ENCODE measurements around the gene CDH13. TPM values are rescaled to one million over a fixed set of nuclear protein-coding genes. Genes with fewer than 3 reads are reported as not detected.
A peak's percentile ranks its signal among the peaks of the same experiment; 100 is the strongest.

Gene CDH13
- total RNA-seq, 3 donors from 2014 or later = 4.9 to 11.2 (median 9.8) TPM

DNA sequence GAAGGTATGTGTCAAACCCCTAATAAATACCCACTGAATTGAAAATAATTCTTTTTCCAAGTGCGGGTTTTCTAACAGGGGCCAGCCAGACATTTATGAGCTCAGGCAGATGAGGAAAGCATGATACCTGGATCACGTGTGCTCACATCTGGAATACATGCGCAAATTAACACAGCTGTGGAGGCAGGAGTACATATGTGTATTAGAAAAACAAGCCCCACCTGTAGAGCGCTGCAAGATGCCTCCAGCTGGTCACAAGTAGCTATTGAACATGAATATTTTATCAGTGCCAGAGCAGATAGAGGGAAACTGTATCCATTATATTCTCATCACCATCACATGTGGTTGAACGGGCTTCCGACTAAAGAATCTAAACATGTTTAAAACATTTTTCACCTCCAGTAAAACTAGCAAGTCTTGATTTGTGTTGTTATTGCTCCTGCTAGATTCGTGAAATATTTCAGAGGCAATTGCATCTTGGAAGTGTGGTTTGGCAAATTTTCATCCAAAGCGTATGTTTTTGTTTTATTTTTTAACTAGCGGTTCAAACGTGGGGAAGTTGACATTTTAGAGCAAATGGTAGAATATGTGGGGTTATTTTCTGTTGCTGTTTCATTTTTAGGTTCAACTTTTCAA, 482.8 kb downstream of the CDH13 start:
- no peak for ATAC-seq
- no peak for DNase-seq
- Histone ChIP-seq H3K9me3 (no peaks in the 10 kb centered on the region), H3K4me1 (ENCODE audit: low read depth) (no peaks in the 10 kb centered on the region), H3K4me3 (no peak overlapping the region), H3K36me3 (ENCODE audit: low read depth) (no peaks in the 10 kb centered on the region)
- TF ChIP-seq, protein P1, sequence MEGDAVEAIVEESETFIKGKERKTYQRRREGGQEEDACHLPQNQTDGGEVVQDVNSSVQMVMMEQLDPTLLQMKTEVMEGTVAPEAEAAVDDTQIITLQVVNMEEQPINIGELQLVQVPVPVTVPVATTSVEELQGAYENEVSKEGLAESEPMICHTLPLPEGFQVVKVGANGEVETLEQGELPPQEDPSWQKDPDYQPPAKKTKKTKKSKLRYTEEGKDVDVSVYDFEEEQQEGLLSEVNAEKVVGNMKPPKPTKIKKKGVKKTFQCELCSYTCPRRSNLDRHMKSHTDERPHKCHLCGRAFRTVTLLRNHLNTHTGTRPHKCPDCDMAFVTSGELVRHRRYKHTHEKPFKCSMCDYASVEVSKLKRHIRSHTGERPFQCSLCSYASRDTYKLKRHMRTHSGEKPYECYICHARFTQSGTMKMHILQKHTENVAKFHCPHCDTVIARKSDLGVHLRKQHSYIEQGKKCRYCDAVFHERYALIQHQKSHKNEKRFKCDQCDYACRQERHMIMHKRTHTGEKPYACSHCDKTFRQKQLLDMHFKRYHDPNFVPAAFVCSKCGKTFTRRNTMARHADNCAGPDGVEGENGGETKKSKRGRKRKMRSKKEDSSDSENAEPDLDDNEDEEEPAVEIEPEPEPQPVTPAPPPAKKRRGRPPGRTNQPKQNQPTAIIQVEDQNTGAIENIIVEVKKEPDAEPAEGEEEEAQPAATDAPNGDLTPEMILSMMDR (IDR thresholded peaks at IDR 0.05) = no peak
- intact Hi-C loops (cut with DNase I, micrococcal nuclease) = no loop called here

DNA sequence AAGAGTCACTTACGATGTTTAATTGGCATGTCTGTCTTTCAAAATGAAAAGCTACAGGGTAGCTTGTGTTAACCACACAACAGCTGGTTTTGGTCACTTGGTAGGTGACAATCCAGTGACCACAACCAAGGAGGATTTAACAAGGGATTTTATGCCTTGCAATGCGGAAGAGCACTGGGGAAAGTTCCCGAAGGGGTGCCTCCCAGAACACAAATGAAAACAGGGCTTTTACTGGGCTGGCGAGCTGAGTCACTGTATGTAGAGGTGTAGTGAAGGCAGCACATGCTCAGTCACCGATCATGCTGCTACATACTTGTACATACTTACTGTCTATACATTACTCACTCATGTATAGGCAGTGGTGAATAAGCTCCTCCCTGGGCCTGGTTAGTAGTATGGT, 483.5 kb downstream of the CDH13 start:
- Histone ChIP-seq H3K36me3 (ENCODE audit: low read depth) (no peaks in the 10 kb centered on the region), H3K4me1 (ENCODE audit: low read depth) (no peaks in the 10 kb centered on the region), H3K4me3 (no peak overlapping the region), H3K9me3 (no peaks in the 10 kb centered on the region)
- ATAC-seq (no peak), DNase-seq (no peak)
- TF ChIP-seq, protein P1 (IDR thresholded peaks at IDR 0.05) = no peak
- intact Hi-C loops (cut with DNase I, micrococcal nuclease) = no loop called here

DNA sequence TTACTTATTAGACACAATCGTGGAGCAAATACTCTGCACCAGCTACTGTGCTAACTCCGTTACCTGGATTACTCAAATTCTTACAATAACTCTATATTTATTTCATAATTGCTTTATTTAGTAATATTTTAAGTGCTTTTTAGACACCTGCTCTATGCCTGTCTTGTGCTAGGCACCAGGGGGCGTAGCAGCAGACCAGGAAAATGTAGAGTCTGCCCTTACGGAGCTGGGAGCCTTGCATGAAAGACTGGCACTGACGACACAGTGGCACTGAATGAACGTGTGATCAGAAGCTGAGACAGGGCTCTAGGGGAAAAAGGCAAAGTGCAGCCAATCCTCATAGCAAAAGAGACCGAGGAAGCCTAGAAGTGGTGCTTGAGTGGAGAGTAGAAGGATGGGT, 486.5 kb downstream of the CDH13 start:
- peak; percentile 53 for ATAC-seq
- TF ChIP-seq, protein P1 (IDR thresholded peaks at IDR 0.05) = no peak

DNA sequence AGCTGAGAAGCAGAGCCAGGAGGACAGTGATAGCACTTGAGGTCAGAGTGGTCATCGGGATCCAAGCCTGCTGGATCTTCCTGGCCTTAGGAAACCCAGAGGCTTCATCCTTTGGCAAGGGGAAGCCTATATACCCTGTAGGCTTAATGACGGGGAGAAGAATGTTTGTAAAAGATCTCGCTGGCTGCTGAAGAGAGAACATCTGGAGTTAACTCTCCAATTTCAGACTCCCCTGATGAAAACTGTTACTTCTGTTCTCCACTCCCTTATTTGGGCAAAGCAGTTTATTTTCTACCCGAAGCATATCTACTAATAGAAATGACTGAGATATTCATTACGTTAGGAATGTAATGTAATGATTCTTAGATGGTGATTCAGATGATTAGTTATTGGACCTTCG, 487.0 kb downstream of the CDH13 start:
- TF ChIP-seq, protein P1 (IDR thresholded peaks at IDR 0.05) = no peak
- no peak for DNase-seq
- no peak for ATAC-seq

More for the DNA sequence above, 486.5 kb downstream of the CDH13 start:
- Histone ChIP-seq H3K36me3 (ENCODE audit: low read depth) (no peaks in the 10 kb centered on the region), H3K9me3 (no peaks in the 10 kb centered on the region), H3K4me1 (ENCODE audit: low read depth) (peaks cover 2% of the 10 kb centered on the region), H3K4me3 (no peak overlapping the region)
- intact Hi-C loops (cut with DNase I, micrococcal nuclease) = no loop called here
- peak in 2 of 3 donors; percentile 26 to 35 for DNase-seq

DNA sequence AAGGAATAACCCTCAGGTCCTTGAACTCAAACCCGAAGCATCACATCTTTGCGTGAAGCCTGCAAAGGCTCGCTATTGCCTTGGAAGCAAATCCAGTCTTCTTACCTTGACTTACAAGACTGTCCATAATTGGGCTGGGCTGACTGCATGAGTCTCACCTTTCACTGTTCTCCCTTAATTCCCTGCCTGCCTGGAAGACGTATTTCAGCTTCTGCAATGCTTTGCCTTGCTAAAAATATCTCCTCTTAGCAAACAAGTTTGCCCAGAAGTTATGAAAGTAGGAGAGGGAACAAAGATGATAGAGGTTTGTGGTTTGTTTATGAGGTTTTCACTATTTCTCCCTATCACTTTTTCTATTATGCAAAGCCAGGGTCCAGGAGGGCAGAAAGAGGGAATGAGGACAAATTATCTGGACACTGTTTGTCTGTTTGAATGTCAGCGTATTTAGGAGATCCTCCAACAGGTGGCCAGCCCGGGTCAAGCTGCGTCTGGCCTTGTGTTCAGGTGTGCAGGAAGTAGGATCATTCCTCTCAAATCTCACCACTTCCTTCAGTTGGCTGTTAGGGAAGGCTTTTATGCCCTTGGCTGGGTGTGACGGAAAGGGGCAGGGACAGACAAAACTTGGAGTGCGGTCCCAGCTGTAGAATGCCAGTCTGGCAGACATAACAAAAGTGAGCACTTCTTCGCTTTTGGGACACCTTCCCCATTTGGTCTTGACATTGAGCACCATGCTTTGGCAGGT, 488.9 kb downstream of the CDH13 start:
- intact Hi-C loops (cut with DNase I, micrococcal nuclease) = no loop called here
- ATAC-seq (peak; percentile 46), DNase-seq (peak in 2 of 3 donors; percentile 12 to 28)
- Histone ChIP-seq H3K4me3 (no peak overlapping the region), H3K4me1 (ENCODE audit: low read depth) (peaks cover 2% of the 10 kb centered on the region), H3K9me3 (no peaks in the 10 kb centered on the region), H3K36me3 (ENCODE audit: low read depth) (no peaks in the 10 kb centered on the region)
- TF ChIP-seq, protein P1 (IDR thresholded peaks at IDR 0.05) = no peak

More for the DNA sequence above, 487.0 kb downstream of the CDH13 start:
- peaks cover 2% of the 10 kb centered on the region for H3K4me1 ChIP-seq (ENCODE audit: low read depth)
- no peaks in the 10 kb centered on the region for H3K9me3 ChIP-seq
- H3K4me3 ChIP-seq = no peak overlapping the region
- no peaks in the 10 kb centered on the region for H3K36me3 ChIP-seq (ENCODE audit: low read depth)
- intact Hi-C loops (cut with DNase I, micrococcal nuclease) = no loop called here

Measured in mucosa of descending colon (tissue), 3 donors.